ENCODE data around the gene TMEM42.

Gene TMEM42

GRCh38 chr3:44894485-44894884 lies 32.8 kb downstream of the TMEM42 start:
- no peaks in the 10 kb centered on the region for H3K27me3 ChIP-seq (ENCODE audit: low read depth, low read length)
- no peaks in the 10 kb centered on the region for H3K9me3 ChIP-seq (ENCODE audit: control insufficient read depth in 1 of 2, low read length in 2 of 2)
- no peak overlapping the region for H3K4me3 ChIP-seq (ENCODE audit: low read depth in 1 of 2, low read length in 2 of 2)

GRCh38 chr3:44896440-44896839 lies 34.7 kb downstream of the TMEM42 start:
- Histone ChIP-seq H3K27ac (ENCODE audit: low read length) (no peak overlapping the region), H3K36me3 (ENCODE audit: control insufficient read depth in 1 of 2, insufficient read depth in 2 of 2, low read length in 2 of 2) (no peaks in the 10 kb centered on the region), H3K27me3 (ENCODE audit: low read depth, low read length) (no peaks in the 10 kb centered on the region), H3K4me3 (ENCODE audit: low read depth in 1 of 2, low read length in 2 of 2) (no peak overlapping the region), H3K9me3 (ENCODE audit: control insufficient read depth in 1 of 2, low read length in 2 of 2) (no peaks in the 10 kb centered on the region), H3K4me1 (ENCODE audit: control insufficient read depth in 1 of 2, insufficient read depth in 2 of 2, low read length in 2 of 2) (no peaks in the 10 kb centered on the region)

More at GRCh38 chr3:44894485-44894884, 32.8 kb downstream of the TMEM42 start:
- no peaks in the 10 kb centered on the region for H3K36me3 ChIP-seq (ENCODE audit: control insufficient read depth in 1 of 2, insufficient read depth in 2 of 2, low read length in 2 of 2)
- H3K27ac ChIP-seq (ENCODE audit: low read length): no peak overlapping the region
- no peaks in the 10 kb centered on the region for H3K4me1 ChIP-seq (ENCODE audit: control insufficient read depth in 1 of 2, insufficient read depth in 2 of 2, low read length in 2 of 2)

- Histone ChIP-seq H3K4me1 (ENCODE audit: control insufficient read depth in 1 of 2, insufficient read depth in 2 of 2, low read length in 2 of 2) (no peaks in the 10 kb centered on the region), H3K27ac (ENCODE audit: low read length) (no peak overlapping the region), H3K9me3 (ENCODE audit: control insufficient read depth in 1 of 2, low read length in 2 of 2) (no peaks in the 10 kb centered on the region), H3K4me3 (ENCODE audit: low read depth in 1 of 2, low read length in 2 of 2) (no peak overlapping the region), H3K36me3 (ENCODE audit: control insufficient read depth in 1 of 2, insufficient read depth in 2 of 2, low read length in 2 of 2) (no peaks in the 10 kb centered on the region), H3K27me3 (ENCODE audit: low read depth, low read length) (no peaks in the 10 kb centered on the region)
Measured at GRCh38 chr3:44899683-44900367, 38.1 kb downstream of the TMEM42 start.

- H3K9me3 ChIP-seq (ENCODE audit: control insufficient read depth in 1 of 2, low read length in 2 of 2): no peaks in the 10 kb centered on the region
- no peak overlapping the region for H3K27ac ChIP-seq (ENCODE audit: low read length)
- no peak overlapping the region for H3K4me3 ChIP-seq (ENCODE audit: low read depth in 1 of 2, low read length in 2 of 2)
- no peaks in the 10 kb centered on the region for H3K4me1 ChIP-seq (ENCODE audit: control insufficient read depth in 1 of 2, insufficient read depth in 2 of 2, low read length in 2 of 2)
- H3K36me3 ChIP-seq (ENCODE audit: control insufficient read depth in 1 of 2, insufficient read depth in 2 of 2, low read length in 2 of 2): no peaks in the 10 kb centered on the region
- no peaks in the 10 kb centered on the region for H3K27me3 ChIP-seq (ENCODE audit: low read depth, low read length)
Measured at GRCh38 chr3:44902628-44903027, 40.9 kb downstream of the TMEM42 start.

- H3K4me3 ChIP-seq (ENCODE audit: low read depth in 1 of 2, low read length in 2 of 2): no peak overlapping the region
- no peaks in the 10 kb centered on the region for H3K36me3 ChIP-seq (ENCODE audit: control insufficient read depth in 1 of 2, insufficient read depth in 2 of 2, low read length in 2 of 2)
- H3K27me3 ChIP-seq (ENCODE audit: low read depth, low read length): no peaks in the 10 kb centered on the region
- H3K9me3 ChIP-seq (ENCODE audit: control insufficient read depth in 1 of 2, low read length in 2 of 2): no peaks in the 10 kb centered on the region
- no peaks in the 10 kb centered on the region for H3K4me1 ChIP-seq (ENCODE audit: control insufficient read depth in 1 of 2, insufficient read depth in 2 of 2, low read length in 2 of 2)
- no peak overlapping the region for H3K27ac ChIP-seq (ENCODE audit: low read length)
Measured at GRCh38 chr3:44903314-44903713, 41.6 kb downstream of the TMEM42 start.

- H3K27me3 ChIP-seq (ENCODE audit: low read depth, low read length): no peaks in the 10 kb centered on the region
- no peak overlapping the region for H3K4me3 ChIP-seq (ENCODE audit: low read depth in 1 of 2, low read length in 2 of 2)
- H3K36me3 ChIP-seq (ENCODE audit: control insufficient read depth in 1 of 2, insufficient read depth in 2 of 2, low read length in 2 of 2): no peaks in the 10 kb centered on the region
- H3K4me1 ChIP-seq (ENCODE audit: control insufficient read depth in 1 of 2, insufficient read depth in 2 of 2, low read length in 2 of 2): no peaks in the 10 kb centered on the region
- no peaks in the 10 kb centered on the region for H3K9me3 ChIP-seq (ENCODE audit: control insufficient read depth in 1 of 2, low read length in 2 of 2)
- H3K27ac ChIP-seq (ENCODE audit: low read length): no peak overlapping the region
Measured at GRCh38 chr3:44903751-44904150, 42.0 kb downstream of the TMEM42 start.

- H3K36me3 ChIP-seq (ENCODE audit: control insufficient read depth in 1 of 2, insufficient read depth in 2 of 2, low read length in 2 of 2): no peaks in the 10 kb centered on the region
- no peaks in the 10 kb centered on the region for H3K4me1 ChIP-seq (ENCODE audit: control insufficient read depth in 1 of 2, insufficient read depth in 2 of 2, low read length in 2 of 2)
- no peak overlapping the region for H3K4me3 ChIP-seq (ENCODE audit: low read depth in 1 of 2, low read length in 2 of 2)
- H3K27me3 ChIP-seq (ENCODE audit: low read depth, low read length): no peaks in the 10 kb centered on the region
- H3K9me3 ChIP-seq (ENCODE audit: control insufficient read depth in 1 of 2, low read length in 2 of 2): no peaks in the 10 kb centered on the region
- no peak overlapping the region for H3K27ac ChIP-seq (ENCODE audit: low read length)
Measured at GRCh38 chr3:44905446-44906157, 43.9 kb downstream of the TMEM42 start.

GRCh38 chr3:44906997-44907396 lies 45.3 kb downstream of the TMEM42 start:
- no peak overlapping the region for H3K27ac ChIP-seq (ENCODE audit: low read length)
- no peaks in the 10 kb centered on the region for H3K36me3 ChIP-seq (ENCODE audit: control insufficient read depth in 1 of 2, insufficient read depth in 2 of 2, low read length in 2 of 2)
- H3K9me3 ChIP-seq (ENCODE audit: control insufficient read depth in 1 of 2, low read length in 2 of 2): no peaks in the 10 kb centered on the region
- H3K4me3 ChIP-seq (ENCODE audit: low read depth in 1 of 2, low read length in 2 of 2): no peak overlapping the region
- H3K4me1 ChIP-seq (ENCODE audit: control insufficient read depth in 1 of 2, insufficient read depth in 2 of 2, low read length in 2 of 2): no peaks in the 10 kb centered on the region
- H3K27me3 ChIP-seq (ENCODE audit: low read depth, low read length): no peaks in the 10 kb centered on the region

- Histone ChIP-seq H3K27ac (ENCODE audit: low read length) (no peak overlapping the region), H3K27me3 (ENCODE audit: low read depth, low read length) (no peaks in the 10 kb centered on the region), H3K4me3 (ENCODE audit: low read depth in 1 of 2, low read length in 2 of 2) (no peak overlapping the region), H3K9me3 (ENCODE audit: control insufficient read depth in 1 of 2, low read length in 2 of 2) (no peaks in the 10 kb centered on the region), H3K4me1 (ENCODE audit: control insufficient read depth in 1 of 2, insufficient read depth in 2 of 2, low read length in 2 of 2) (no peaks in the 10 kb centered on the region), H3K36me3 (ENCODE audit: control insufficient read depth in 1 of 2, insufficient read depth in 2 of 2, low read length in 2 of 2) (no peaks in the 10 kb centered on the region)
Measured at GRCh38 chr3:44907612-44908011, 45.9 kb downstream of the TMEM42 start.

- Histone ChIP-seq H3K27me3 (ENCODE audit: low read depth, low read length) (no peaks in the 10 kb centered on the region), H3K4me3 (ENCODE audit: low read depth in 1 of 2, low read length in 2 of 2) (no peak overlapping the region), H3K36me3 (ENCODE audit: control insufficient read depth in 1 of 2, insufficient read depth in 2 of 2, low read length in 2 of 2) (no peaks in the 10 kb centered on the region), H3K27ac (ENCODE audit: low read length) (no peak overlapping the region), H3K9me3 (ENCODE audit: control insufficient read depth in 1 of 2, low read length in 2 of 2) (no peaks in the 10 kb centered on the region), H3K4me1 (ENCODE audit: control insufficient read depth in 1 of 2, insufficient read depth in 2 of 2, low read length in 2 of 2) (no peaks in the 10 kb centered on the region)
Measured at GRCh38 chr3:44909063-44909462, 47.4 kb downstream of the TMEM42 start.

- Histone ChIP-seq H3K4me3 (ENCODE audit: low read depth in 1 of 2, low read length in 2 of 2) (no peak overlapping the region), H3K4me1 (ENCODE audit: control insufficient read depth in 1 of 2, insufficient read depth in 2 of 2, low read length in 2 of 2) (peaks cover 0 to 2% of the 10 kb centered on the region in 2 donors), H3K27me3 (ENCODE audit: low read depth, low read length) (no peaks in the 10 kb centered on the region), H3K9me3 (ENCODE audit: control insufficient read depth in 1 of 2, low read length in 2 of 2) (no peaks in the 10 kb centered on the region), H3K27ac (ENCODE audit: low read length) (no peak overlapping the region), H3K36me3 (ENCODE audit: control insufficient read depth in 1 of 2, insufficient read depth in 2 of 2, low read length in 2 of 2) (no peaks in the 10 kb centered on the region)
Measured at GRCh38 chr3:44910693-44911092, 49.0 kb downstream of the TMEM42 start.

All from muscle layer of duodenum (tissue), 2 donors.